Nephron progenitor cell (in vitro differentiated cells): Measurements from ENCODE around the gene MEX3C.

Source experiments
- DNase-seq: peaks from one replicate; pipeline ENCODE4 v3.0.0; 2021
- H3K27ac Mint-ChIP-seq: 2 replicates; pipeline ENCODE4 v1.8.0; 2021; ENCODE audit warnings: mild to moderate bottlenecking, moderate library complexity, mixed read lengths
- H3K27me3 Mint-ChIP-seq: 2 replicates; pipeline ENCODE4 v1.8.0; 2021; ENCODE audit warnings: mild to moderate bottlenecking, low read depth, mixed read lengths; ENCODE audit not compliant: poor library complexity
- H3K36me3 Mint-ChIP-seq: 2 replicates; pipeline ENCODE4 v1.8.0; 2021; ENCODE audit warnings: low read depth, mixed read lengths
- H3K4me1 Mint-ChIP-seq: 2 replicates; pipeline ENCODE4 v1.8.0; 2021; ENCODE audit warnings: mixed read lengths
- H3K4me3 Mint-ChIP-seq: 2 replicates; pipeline ENCODE4 v1.8.0; 2021; ENCODE audit warnings: mild to moderate bottlenecking, moderate library complexity, mixed read lengths
- H3K9me3 Mint-ChIP-seq: 2 replicates; pipeline ENCODE4 v1.8.0; 2021; ENCODE audit warnings: mild to moderate bottlenecking, moderate library complexity, mixed read lengths
- CTCF ChIP-seq: fragments of 200-600 bp; sonication (generic); IDR thresholded peaks from 2 replicates; pipeline ENCODE4 v1.5.0; 2021; ENCODE audit warnings: antibody characterized with exemption

MEX3C gene

DNA sequence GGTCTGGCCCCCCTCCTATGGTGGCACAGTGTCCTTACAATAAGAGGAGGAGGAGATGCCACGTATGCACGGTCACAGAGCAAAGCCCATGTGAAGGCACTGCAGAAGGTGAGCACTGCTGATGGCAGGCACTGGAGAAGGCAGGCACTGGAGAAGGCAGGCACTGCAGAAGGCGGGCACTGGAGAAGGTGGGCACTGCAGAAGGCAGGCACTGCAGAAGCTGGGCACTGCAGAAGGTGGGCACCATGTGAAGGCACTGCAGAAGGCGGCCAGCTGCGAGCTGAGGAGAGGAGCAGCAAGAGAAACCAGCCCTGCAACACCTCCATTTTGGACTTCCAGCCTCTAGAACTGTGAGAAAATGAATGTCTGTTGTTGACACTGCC lies 46.3 kb downstream of the MEX3C start:
- Mint-ChIP-seq H3K4me3 (no peak overlapping the region), H3K36me3 (no peaks in the 10 kb centered on the region), H3K27ac (no peak overlapping the region), H3K9me3 (no peaks in the 10 kb centered on the region), H3K27me3 (peaks cover 6% of the 10 kb centered on the region), H3K4me1 (no peaks in the 10 kb centered on the region)
- no peak for TF ChIP-seq CTCF
- no peak for DNase-seq

DNA sequence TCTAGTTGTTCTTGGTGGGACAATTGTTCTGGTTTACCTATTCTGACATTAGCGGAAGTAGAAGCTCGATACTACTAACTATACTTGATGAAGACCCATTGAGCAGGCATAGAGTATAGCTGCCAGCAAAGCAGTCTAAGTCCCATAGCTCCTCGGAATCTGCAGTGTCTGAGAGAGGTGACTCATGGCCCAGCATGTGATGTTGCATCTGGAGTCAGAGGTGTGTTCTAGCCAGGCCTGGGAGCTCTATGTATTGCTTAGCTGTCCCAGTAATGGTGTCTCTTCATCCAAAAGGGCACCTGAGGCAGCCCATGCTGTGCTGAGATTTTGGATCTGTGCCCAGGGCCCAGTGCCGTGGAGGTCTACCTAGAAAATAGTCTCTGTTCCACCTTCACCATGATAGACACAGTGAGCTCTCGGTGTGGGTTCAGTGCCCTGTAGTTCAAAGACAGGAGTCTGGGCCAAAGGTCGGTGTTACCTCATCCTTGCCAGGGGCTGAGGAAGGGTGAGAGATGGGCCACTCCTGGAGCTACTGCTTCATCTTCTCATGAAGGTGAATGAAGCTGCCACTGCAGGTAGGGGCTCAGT lies 47.3 kb downstream of the MEX3C start:
- Mint-ChIP-seq H3K4me1 (no peaks in the 10 kb centered on the region), H3K36me3 (no peaks in the 10 kb centered on the region), H3K4me3 (no peak overlapping the region), H3K9me3 (no peaks in the 10 kb centered on the region), H3K27ac (no peak overlapping the region), H3K27me3 (peaks cover 6% of the 10 kb centered on the region)
- no peak for TF ChIP-seq CTCF
- DNase-seq, result no peak

DNA sequence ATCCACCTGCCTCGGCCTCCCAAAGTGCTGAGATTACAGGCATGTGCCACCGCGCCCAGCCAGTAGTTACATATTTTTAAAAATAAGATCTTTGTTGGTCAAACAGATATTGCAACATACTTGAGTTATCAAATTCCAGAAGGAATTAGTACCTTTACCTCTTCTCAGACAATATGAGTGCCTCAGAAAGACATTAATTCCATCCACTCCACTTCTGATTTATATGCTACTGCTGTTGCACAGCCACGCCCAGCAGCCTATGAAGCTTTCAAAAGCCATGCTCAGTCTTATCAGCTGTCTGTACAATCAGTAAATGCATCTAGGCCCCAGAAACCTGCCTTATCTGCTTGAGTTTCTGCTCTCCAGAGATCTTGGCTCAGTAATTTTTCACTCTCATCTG lies 47.8 kb downstream of the MEX3C start:
- Mint-ChIP-seq H3K36me3 (no peaks in the 10 kb centered on the region), H3K27ac (no peak overlapping the region), H3K27me3 (peaks cover 6% of the 10 kb centered on the region), H3K9me3 (no peaks in the 10 kb centered on the region), H3K4me3 (no peak overlapping the region), H3K4me1 (no peaks in the 10 kb centered on the region)
- TF ChIP-seq CTCF, result no peak
- no peak for DNase-seq

DNA sequence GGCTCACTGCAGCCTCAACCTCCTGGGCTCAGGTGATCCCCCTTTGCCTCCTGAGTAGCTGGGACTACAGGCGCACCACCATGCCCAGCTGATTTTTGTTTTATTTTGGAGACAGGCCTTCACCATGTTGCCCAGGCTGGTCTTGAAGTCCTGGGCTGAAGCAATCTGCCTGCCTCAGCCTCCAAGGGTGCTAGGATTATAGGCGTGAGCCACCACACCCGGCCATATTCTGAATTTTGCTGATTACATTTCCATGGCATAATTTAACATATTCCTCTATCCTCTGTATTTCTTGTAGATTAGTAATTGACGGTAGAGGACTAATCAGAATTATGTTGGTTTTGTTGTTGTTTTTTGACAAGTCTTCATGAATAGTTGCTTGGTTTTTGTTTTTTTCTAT lies 50.6 kb downstream of the MEX3C start:
- Mint-ChIP-seq H3K4me1 (no peaks in the 10 kb centered on the region), H3K36me3 (no peaks in the 10 kb centered on the region), H3K4me3 (no peak overlapping the region), H3K27ac (no peak overlapping the region), H3K9me3 (no peaks in the 10 kb centered on the region), H3K27me3 (peaks cover 11% of the 10 kb centered on the region)
- DNase-seq, result no peak
- no peak for TF ChIP-seq CTCF

GRCh38 chr18:51138936-51139335 lies 58.5 kb downstream of the MEX3C start:
- peaks cover 4% of the 10 kb centered on the region for H3K4me1 Mint-ChIP-seq
- no peaks in the 10 kb centered on the region for H3K9me3 Mint-ChIP-seq
- no peaks in the 10 kb centered on the region for H3K27me3 Mint-ChIP-seq
- peak overlapping the region; percentile 51 for H3K27ac Mint-ChIP-seq
- H3K36me3 Mint-ChIP-seq, result no peaks in the 10 kb centered on the region
- no peak overlapping the region for H3K4me3 Mint-ChIP-seq
- DNase-seq, result no peak
- no peak for TF ChIP-seq CTCF

- no peak for DNase-seq
- H3K27ac Mint-ChIP-seq, result no peak overlapping the region
- peaks cover 4% of the 10 kb centered on the region for H3K4me1 Mint-ChIP-seq
- no peaks in the 10 kb centered on the region for H3K36me3 Mint-ChIP-seq
- H3K27me3 Mint-ChIP-seq, result no peaks in the 10 kb centered on the region
- TF ChIP-seq CTCF, result no peak
- no peak overlapping the region for H3K4me3 Mint-ChIP-seq
- H3K9me3 Mint-ChIP-seq, result no peaks in the 10 kb centered on the region
Measured at GRCh38 chr18:51137891-51138290, 59.6 kb downstream of the MEX3C start.
